ENCODE data around the gene FLVCR2. TPM values are rescaled to one million over a fixed set of nuclear protein-coding genes. Genes with fewer than 3 reads are reported as not detected.

Gene FLVCR2
- total RNA-seq, 1 donor from 2014 or later, result 11.7 TPM

GRCh38 chr14:75609606-75610475, 31.4 kb downstream of the FLVCR2 start:
- Mint-ChIP-seq H3K27me3 (peaks cover 3% of the 10 kb centered on the region), H3K4me1 (peaks cover 7% of the 10 kb centered on the region), H3K9me3 (peaks cover 15% of the 10 kb centered on the region), H3K4me3 (no peak overlapping the region), H3K36me3 (ENCODE audit: low read depth) (peaks cover 6% of the 10 kb centered on the region), H3K27ac (no peak overlapping the region)
- DNase-seq (no peak), ATAC-seq (ENCODE audit: low read depth) (no peak)
- no peak for TF ChIP-seq CTCF (IDR thresholded peaks at IDR 0.05)
- ChIA-PET POLR2A (no interaction called here), CTCF (no interaction called here)
- intact Hi-C loops (cut with micrococcal nuclease), result no loop called here

DNA sequence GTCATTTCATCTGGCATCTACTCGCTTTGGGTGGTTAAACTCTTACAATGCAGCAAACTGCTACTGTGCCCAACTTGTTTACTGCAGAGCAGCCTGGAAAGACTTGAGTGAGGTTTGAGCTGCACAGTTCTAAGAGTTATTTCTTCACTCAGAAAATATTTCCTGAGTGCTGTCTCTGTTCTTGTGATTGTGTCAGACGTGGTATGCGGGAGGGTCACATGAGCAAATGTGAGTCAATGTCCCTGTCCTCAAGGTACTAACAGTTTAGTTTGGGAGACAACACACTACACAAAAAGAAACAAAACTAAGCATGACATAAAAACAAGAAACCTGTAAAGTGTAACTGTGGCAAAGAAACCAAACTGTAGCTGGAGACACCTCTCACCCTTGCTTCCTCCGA, 32.4 kb downstream of the FLVCR2 start:
- no peak for TF ChIP-seq CTCF (IDR thresholded peaks at IDR 0.05)
- H3K36me3 Mint-ChIP-seq (ENCODE audit: low read depth), result peaks cover 6% of the 10 kb centered on the region
- intact Hi-C loops (cut with micrococcal nuclease), result no loop called here
- POLR2A ChIA-PET, result no interaction called here
- H3K27ac Mint-ChIP-seq, result no peak overlapping the region
- peaks cover 3% of the 10 kb centered on the region for H3K27me3 Mint-ChIP-seq
- H3K4me3 Mint-ChIP-seq, result no peak overlapping the region
- H3K4me1 Mint-ChIP-seq, result peaks cover 15% of the 10 kb centered on the region
- DNase-seq (no peak), ATAC-seq (ENCODE audit: low read depth) (no peak)
- CTCF ChIA-PET, result no interaction called here
- H3K9me3 Mint-ChIP-seq, result peaks cover 15% of the 10 kb centered on the region

DNA sequence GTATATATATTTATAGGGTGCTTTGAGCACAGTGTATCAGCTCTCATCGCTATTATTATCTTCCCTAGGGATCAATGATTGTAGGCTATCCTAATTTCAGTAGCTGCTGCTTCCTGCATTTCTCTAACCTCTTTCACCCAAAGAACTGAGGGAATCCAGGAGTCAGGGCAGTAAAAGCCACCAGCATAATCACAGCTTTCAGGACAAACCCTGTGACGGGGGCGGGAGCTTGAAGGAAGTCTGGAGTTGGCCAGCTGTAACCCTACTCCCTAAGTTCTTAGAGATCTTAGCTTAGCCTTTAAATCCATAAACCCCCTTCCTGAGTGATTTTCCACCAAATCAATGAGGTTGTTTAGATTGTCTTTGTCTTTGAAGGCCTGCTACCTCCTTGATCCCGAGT, 33.7 kb downstream of the FLVCR2 start:
- Mint-ChIP-seq H3K9me3 (peaks cover 15% of the 10 kb centered on the region), H3K27me3 (peaks cover 3% of the 10 kb centered on the region), H3K27ac (no peak overlapping the region), H3K4me3 (no peak overlapping the region), H3K36me3 (ENCODE audit: low read depth) (peaks cover 6% of the 10 kb centered on the region), H3K4me1 (peaks cover 15% of the 10 kb centered on the region)
- TF ChIP-seq CTCF (IDR thresholded peaks at IDR 0.05), result no peak
- intact Hi-C loops (cut with micrococcal nuclease), result no loop called here
- ATAC-seq (ENCODE audit: low read depth), result no peak
- POLR2A ChIA-PET, result no interaction called here
- CTCF ChIA-PET, result no interaction called here
- no peak for DNase-seq

DNA sequence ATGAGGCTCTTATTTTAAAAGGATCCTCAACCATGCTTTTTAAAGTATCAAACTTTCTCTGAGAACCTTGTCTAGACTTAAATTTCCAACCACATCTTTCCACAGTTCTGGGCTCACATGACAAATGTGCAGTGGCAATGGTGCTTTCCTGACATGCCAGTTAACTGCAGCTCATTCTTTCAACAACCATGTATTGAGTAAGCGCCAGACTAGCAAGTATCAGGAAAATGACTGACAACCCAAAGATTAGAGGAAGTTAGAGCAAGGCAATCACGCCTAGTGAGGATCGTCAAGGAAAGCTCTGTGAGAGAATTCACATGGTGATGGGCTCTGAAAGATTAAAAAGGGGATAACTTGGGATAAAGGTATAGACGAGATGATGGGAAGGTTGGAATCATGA, 35.8 kb downstream of the FLVCR2 start:
- intact Hi-C loops (cut with micrococcal nuclease), result loop anchor here (2.0 kb wide), 1 partner anchor 47 kb away; the partner anchor contains the start of genes ERG28 and TTLL5
- Mint-ChIP-seq H3K27me3 (no peaks in the 10 kb centered on the region), H3K9me3 (peaks cover 2% of the 10 kb centered on the region), H3K4me3 (no peak overlapping the region), H3K36me3 (ENCODE audit: low read depth) (no peaks in the 10 kb centered on the region), H3K27ac (no peak overlapping the region), H3K4me1 (peaks cover 15% of the 10 kb centered on the region)
- TF ChIP-seq CTCF (IDR thresholded peaks at IDR 0.05), result no peak
- POLR2A ChIA-PET, result no interaction called here
- DNase-seq (no peak), ATAC-seq (ENCODE audit: low read depth) (no peak)
- CTCF ChIA-PET, result no interaction called here

DNA sequence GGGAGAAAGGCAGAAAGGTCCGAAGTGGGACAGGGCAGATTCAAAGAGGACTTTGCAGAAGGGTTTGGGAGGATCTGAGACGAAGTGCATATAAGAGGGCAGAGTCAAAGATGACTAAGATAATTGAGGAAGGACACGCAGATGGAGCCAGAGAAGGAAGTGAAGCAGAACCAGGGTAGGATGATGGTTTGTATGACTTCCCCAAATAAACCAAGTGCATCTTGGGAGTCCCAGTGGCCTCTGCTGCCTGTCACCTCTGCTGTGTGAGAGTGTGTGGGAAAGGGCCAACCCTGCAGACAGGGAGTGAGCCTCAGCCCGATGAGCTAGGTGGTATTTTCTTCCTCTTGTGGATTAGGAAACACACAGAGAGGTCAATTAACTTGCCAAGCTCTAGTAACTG, 36.8 kb downstream of the FLVCR2 start:
- Mint-ChIP-seq H3K27me3 (no peaks in the 10 kb centered on the region), H3K36me3 (ENCODE audit: low read depth) (no peaks in the 10 kb centered on the region), H3K4me3 (no peak overlapping the region), H3K9me3 (peaks cover 2% of the 10 kb centered on the region), H3K27ac (peak overlapping the region; percentile 50), H3K4me1 (peaks cover 15% of the 10 kb centered on the region)
- TF ChIP-seq CTCF (IDR thresholded peaks at IDR 0.05), result no peak
- ChIA-PET CTCF (no interaction called here), POLR2A (no interaction called here)
- intact Hi-C loops (cut with micrococcal nuclease), result loop anchor here (2.0 kb wide), 1 partner anchor 46 kb away; the partner anchor contains the start of genes ERG28 and TTLL5
- ATAC-seq (ENCODE audit: low read depth) (peak; percentile 95), DNase-seq (no peak)
